Hematopoietic multipotent progenitor cell treated with erythropoietin and hydrocortisone succinate and interleukin-3 and kit ligand, for 17 days (in vitro differentiated cells): ENCODE data around the gene MSN.
"Not testable (repeated sequence)": the region's sequence is repeated elsewhere in the genome, so short reads cannot be mapped to it uniquely, and the experiment has no call there.

ENCODE experiments used
- DNase-seq: peaks from one replicate; pipeline ENCODE4 v3.0.0-alpha.2; 2015; ENCODE audit warnings: low spot score

The MSN gene

GRCh38 chrX:65667503-65668376 lies at the start of gene MSN:
TSS of gene MSN (plus strand) at chrX:65667654. CDS start at chrX:65667842, 188 bp downstream.
- DNase-seq, result peak; percentile 8

GRCh38 chrX:65620096-65620705 lies 47.3 kb upstream of the MSN start:
- not testable (repeated sequence) for DNase-seq

DNA sequence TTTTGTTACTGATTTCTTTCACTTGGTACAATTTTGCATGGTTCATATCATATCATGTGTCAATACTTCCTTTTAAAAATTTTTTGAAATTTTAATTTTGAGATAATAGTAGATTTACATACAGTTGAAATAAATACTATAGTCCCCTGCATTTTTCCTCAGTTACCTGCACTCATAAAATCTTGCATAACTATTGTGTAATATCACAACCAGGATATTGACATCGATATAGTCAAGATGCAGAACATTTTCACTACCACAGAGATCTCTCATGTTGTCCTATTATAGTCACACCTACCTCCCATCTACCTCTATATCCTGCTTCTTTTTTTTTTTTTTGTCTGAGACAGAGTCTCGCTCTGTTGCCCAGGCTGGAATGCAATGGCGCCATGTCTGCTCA lies 36.7 kb upstream of the MSN start:
- DNase-seq, result no peak

GRCh38 chrX:65633826-65634225 lies 33.6 kb upstream of the MSN start:
- no peak for DNase-seq

GRCh38 chrX:65634732-65635131 lies 32.7 kb upstream of the MSN start:
- no peak for DNase-seq

GRCh38 chrX:65635378-65635777 lies 32.1 kb upstream of the MSN start:
- no peak for DNase-seq

DNA sequence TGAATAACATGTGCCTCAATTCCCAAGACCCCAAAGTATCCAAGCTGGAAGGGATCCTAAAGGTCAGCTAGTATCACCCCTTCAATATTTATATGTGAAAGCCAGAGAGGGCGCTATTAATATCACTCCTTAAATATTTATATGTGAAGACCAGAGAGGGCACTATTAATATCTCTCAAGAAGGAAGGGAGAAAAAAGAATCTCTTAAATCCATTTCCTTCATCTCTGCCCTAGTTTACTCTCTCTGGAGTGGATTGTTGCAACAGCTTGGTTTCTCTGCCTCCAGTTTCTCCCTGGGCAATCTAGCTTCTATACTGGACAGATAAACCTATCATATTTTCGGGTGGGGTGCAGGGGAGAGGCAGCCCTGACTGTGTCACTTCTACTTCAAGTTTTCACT lies 31.6 kb upstream of the MSN start:
- DNase-seq, result no peak

GRCh38 chrX:65636261-65636660 lies 31.2 kb upstream of the MSN start:
- DNase-seq, result not testable (repeated sequence)

GRCh38 chrX:65637335-65637734 lies 30.1 kb upstream of the MSN start:
- no peak for DNase-seq

GRCh38 chrX:65642914-65643491 lies 24.5 kb upstream of the MSN start:
- no peak for DNase-seq

DNA sequence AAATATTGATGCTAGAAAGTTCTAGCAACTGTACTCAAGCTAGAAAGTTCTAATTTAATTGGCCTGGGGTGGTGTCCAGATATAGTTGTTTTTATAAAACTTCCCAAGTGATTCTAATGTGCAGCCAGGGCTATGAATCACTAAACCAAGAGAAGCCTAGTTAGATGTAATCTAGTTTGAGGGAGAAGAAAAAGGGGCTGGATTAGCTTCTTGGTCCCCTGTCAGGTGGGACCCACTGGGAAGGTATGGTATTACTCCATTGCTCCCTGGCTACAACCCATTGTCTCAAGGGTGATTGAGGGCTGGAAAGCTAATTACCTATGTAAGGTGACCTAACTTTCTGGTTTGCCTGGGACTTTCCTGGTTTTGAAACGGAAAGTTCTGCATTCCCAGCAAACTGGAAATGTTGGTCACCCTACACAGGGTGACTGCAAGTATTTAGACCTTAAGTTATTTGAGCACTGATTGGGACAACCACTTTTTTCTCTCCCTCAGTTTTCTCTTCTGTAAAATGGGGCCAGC lies 23.9 kb upstream of the MSN start:
- no peak for DNase-seq

DNA sequence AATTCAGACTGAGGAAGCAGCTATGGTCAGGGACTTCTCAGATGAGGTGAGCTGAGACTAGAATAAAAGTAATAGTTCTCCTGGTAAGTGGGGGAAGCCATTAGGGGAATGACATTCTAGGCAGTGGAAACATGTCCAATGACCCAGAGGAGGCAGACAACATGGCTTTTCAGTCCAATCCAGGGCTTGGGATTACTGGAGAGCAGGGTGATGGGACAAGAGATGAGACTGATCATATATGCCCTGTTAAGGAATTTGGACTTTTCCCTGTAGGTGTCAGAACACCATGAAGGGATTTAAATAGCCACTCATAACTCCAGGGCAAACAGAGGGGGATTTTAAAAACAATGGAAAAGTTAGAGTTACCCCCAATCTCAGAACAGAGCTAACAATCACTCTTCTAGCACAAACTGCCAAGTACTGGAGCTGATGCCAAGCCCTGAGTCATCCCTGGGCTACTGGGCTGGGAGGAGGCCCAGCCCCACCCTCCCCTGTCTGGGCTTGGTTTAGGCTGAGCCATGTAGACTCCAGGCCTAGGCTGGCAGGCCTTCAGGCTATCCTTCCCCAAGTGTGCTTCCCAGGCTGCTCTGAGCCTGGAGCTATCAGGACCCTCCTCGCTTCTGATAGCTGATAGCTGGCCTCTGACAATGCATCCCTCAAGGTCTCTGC lies 22.7 kb upstream of the MSN start:
- DNase-seq, result peak; percentile 26

- DNase-seq, result no peak
These were observed 19.7 kb upstream of the MSN start for GRCh38 chrX:65647801-65648200.

DNA sequence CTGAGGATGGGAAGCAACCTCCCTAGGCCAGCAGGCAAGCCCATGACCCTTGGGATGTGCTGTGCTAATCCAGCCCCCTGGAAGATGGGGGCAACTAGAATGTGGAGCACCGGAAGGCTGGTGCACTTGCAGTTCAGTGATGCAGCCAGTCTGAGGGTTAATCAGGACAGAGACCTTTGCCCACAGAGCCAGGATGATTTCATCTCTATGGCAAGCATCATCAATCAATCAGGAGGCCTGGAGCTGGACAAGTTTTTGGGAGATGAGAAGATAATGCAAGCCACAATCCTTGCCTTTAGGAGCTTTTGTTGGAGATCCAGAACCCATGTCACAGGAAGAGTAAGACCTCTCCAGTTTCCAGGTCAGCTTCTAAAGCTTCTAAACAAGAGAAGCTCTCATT lies 15.4 kb upstream of the MSN start:
- DNase-seq, result no peak

- DNase-seq, result not testable (repeated sequence)
These were observed 10.4 kb upstream of the MSN start for GRCh38 chrX:65657009-65657441.

GRCh38 chrX:65657659-65658058 lies 9.8 kb upstream of the MSN start:
- no peak for DNase-seq

DNA sequence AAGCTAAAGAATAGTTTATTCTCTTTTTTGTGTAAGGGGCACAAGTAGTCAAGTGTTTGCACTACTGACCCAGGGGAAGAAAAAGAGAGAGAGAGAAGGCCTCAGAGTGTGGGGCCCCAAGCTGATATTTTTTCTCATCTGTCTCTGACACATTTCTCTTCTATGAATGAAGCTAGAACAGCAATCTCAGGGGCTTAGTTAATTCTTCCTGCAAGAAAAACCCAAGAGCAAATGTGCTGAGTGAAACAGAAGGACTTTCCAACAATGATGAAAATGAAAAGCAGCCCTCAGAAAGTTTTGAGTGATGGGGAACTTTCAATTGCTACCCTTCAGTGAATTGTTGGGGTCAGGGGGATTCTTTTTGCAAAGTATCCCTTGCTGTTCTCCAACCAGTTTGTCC lies 9.2 kb upstream of the MSN start:
- DNase-seq, result no peak

GRCh38 chrX:65667157-65667502 lies 324 bp upstream of the MSN start:
- no peak for DNase-seq

DNA sequence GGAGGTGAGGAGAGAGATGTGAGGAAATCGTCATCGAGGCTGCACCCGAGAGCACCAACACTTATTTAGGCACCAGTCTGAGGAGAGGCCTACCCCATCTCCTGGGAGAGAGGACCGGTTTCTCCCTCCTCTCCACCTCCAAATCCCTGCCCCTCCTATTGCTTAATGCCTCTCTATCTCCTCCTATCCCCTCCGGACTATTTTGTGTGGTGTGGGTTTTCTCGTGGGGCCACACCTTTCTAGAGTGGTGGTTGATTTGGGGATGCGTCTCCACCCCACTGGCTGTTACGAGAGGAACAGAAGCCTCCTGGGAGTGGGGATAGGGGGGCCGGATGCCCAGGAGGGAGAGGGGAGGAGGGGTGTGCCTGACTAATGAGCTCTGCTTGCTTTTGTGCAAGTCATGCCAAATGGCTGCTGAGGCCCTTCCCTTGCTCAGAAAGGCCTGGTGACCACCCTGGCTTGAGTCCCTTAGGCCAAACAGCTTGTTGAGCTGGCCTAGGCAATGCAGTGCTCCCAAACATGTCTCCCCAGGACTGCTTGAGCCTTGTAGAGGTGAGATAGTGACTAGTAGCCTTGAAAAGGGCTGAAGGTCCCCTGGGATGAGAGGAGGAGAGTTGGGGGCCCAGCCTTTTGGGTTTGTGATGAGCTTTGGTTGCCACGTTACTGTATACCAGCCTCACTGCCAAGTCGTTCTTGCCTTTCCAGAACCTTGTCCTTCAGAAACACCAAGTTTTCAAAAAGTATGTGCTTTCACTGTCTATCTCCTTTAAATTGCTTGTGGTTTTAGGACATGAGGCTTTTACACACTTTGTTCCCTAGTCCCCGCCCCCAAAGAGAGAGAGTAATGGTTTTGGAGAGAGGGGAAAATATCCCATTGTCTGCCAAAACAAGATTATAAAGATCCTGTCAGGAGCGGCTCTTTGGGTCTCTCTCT lies 1.2 kb downstream of the MSN start:
- peak; percentile 29 for DNase-seq

- no peak for DNase-seq
These were observed 3.8 kb downstream of the MSN start for GRCh38 chrX:65671286-65671685.

DNA sequence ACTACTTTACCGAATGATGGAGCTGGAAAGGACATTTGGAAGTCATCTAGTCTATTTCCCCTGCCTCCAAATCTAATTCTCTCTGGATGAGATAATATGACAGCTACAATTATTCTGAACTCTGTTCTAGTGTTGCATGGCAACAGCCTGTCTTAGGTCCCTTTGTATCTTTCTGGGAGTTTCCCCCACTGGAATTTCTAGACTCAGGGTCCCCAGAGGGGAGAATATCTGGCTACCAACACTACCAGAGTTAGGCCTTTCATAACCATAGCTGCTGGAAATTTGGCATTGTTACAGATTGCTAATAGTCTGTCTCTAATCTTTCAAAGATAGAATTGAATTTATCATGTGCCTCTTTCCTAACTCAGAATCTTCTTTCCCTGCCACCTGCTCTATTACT lies 4.5 kb downstream of the MSN start:
- DNase-seq, result no peak

- no peak for DNase-seq
These were observed 6.4 kb downstream of the MSN start for GRCh38 chrX:65673857-65674203.
